ENCODE data around the gene FAM13A.
"Not testable (repeated sequence)": the region's sequence is repeated elsewhere in the genome, so short reads cannot be mapped to it uniquely, and the experiment has no call there.

FAM13A gene

DNA sequence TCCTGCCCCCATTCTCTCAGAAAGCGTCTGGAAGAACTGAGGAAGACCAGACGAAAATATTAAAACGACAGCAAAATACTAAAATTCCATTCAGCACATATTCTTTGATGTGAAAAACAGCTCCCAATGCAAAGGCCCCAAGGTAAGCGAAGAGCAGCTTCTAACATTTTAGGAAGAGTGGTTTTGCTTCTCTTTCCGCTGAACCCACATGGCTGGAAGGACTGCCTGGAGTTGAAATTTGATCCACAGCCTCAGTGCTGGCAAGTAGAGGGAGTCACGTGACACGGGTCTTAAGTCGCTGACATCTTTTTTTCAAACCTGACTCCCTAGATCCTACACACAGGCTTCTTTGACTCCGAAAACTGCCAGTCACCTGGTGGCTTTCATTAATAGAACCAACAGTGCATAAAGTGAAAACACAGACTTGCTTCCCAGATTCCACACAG lies at the start of gene FAM13A:
Gene FAM13A, minus strand, starts transcription at position 233 of the 446 bp plus-strand sequence. Its CDS starts 221 bp downstream, at position 12.
- DNase-seq (ENCODE audit: low read depth in 4 of 4, low spot score in 1 of 4) = no peak

DNA sequence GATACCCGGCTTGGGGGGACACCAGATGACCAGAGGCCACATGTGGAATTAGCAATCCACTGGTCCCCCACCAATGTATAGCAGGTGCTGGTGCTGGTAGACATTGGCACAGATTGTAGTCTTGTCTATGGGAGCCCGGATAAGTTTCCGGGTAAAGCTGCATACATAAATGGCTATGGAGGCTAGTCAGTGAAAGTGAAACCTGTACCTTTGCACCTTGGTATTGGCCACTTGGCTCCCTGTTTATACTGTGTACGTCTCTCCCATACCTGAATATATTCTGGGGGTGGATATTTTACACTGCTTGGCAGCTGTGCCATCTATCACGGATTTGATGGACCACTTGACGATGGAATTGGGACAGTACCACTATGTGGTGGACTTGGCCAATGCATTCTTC lies 48.7 kb upstream of the FAM13A start:
- DNase-seq (ENCODE audit: low read depth in 4 of 4, low spot score in 1 of 4) = no peak

DNA sequence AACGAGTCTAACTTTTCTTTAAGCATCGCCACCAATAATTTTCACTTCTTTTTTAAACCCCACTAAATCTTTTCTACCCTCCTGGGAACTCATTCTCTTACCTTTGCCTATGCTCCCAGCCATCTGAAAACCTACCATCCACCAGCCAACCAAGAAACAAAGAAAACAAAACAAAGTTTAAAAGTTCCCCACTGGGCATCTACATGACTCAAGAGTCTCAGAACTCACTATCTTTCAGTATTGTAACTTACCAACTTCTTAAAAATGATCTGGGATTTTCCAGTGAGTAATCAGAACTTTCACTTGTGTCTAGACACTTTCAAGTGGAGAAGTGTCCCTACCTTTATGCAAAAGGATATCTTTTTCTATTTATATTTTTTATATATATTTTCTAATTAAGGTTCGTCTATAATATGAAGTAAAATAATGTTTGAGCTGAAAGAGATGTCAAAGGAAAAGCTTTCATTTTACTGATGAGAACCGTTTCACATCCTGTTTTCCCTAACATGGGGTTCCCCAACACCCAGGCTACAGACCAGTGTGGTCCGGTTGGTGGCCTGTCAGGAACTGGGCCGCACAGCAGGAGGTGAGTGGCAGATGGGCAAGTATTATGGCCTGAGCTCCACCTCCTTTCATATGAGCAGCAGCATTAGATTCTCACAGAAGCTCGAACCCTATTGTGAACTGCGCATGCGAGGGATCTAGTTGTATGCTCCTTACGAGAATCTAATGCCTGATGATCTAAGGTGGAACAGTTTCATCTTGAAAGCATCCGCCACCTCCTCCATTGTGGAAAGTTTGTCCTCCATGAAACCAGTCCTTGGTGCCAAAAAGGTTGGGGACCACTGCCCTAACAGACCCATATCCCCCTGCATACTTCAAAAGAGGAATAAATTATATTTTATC lies 44.5 kb upstream of the FAM13A start:
- DNase-seq (ENCODE audit: low read depth in 4 of 4, low spot score in 1 of 4) = no peak

DNA sequence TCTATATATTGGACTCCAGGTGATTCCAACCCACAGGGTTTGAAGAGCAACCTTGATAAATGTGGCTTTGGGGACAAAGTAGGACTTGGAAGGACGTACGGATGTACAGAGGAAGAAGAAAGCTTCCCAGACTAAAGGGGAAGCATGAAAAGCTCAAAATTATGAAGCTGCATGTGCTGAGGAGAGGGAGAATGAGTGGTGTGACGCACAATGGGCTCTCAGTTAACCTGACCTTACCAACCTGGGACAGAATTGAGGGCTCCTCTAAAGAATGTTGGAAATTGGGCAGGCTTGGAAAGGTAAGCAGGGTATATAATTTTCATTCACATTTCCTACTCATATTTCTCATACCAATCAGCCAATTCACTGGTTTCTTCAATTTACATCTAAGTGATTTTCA lies 43.9 kb upstream of the FAM13A start:
- DNase-seq (ENCODE audit: low read depth in 4 of 4, low spot score in 1 of 4) = no peak

DNA sequence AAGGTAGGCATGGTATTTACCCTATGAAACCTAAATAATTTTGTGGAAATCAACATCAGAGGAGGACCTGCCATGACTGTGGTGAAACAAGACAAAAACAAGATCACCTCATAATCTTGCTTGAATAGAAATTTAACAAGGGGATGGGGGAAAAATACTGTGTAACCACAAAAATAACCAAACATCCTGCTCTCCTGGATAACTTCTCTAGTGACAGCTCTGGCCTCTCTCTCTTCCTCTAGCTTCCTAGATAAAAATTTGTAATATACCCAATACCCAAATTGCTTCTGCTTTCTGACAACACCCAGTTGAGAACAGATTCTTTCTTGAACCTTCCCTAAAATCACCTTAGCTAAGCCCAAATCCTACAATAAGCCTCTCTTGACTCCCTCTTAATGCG lies 42.5 kb upstream of the FAM13A start:
- no peak for DNase-seq (ENCODE audit: low read depth in 4 of 4, low spot score in 1 of 4)

DNA sequence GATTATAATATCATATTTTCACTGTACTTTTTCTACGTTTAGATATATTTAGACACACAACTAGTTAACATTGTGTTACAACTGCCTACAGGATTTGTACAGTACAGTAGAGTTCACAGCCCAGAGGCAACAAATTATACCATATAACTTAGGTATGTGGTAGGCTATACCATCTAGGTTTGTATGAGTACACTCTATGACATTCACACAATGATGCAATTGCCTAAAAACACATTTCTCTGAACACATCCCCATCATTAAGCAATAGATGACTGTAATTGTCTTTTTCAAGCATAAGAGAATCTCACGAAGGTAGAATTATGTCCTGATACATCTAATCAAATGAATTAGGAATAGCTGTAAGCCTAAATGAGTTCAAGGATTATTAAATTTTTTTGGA lies 42.0 kb upstream of the FAM13A start:
- no peak for DNase-seq (ENCODE audit: low read depth in 4 of 4, low spot score in 1 of 4)

DNA sequence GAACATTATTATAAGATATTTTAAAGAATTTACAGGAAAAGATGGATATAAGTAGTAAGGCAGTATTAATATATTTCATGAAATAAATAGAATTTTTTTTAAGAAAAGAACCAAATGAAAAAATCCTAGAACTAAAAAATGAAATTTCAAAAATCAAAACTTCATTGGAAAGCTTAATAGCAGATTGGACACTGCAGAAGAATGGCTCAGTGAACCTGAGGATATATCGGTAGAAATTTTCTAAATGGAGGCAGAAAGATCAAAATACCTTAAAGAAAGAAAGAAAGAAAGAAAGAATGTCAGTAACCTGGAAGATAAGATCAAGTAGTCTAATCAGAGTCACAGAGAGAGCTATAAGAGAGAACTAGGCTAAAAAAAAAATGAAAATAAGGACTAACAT lies 21.3 kb upstream of the FAM13A start:
- no peak for DNase-seq (ENCODE audit: low read depth in 4 of 4, low spot score in 1 of 4)

DNA sequence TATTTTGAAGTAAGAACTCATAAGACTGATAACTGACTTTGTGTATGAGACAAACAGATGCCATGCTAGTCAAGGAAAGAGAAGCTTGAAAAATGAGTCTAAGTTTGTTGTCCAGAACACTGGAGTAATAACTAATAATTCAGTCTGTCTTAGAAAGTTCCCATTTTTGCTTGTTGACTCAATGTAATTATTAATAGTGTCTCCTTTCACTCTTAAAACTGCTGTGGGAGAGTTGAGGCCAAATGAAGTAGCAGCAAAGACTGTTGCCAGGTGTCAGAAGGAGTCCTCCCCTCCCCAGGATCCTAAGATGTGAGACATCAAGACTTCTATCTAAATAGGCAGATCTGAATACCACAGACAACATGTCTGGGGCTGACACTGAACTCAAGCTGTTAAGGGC lies 20.8 kb upstream of the FAM13A start:
- no peak for DNase-seq (ENCODE audit: low read depth in 4 of 4, low spot score in 1 of 4)

DNA sequence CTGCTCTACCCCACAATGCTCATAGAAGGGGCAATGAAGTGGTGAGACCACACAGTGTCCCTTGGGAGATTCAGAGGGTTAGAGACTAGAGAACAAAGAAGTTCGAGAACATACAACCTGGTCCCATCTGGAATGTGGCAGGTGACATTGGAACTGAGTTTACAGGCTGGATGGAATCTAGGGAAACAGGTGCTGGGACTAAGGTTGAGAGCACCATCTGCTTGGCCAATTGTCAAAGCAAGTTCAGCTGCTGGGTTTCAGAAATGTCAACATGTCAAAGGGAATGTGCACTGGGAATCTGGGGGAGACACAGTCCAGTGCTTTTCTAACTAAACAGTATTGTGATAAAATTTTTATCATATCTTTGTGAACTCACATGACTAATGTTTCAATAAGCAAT lies 15.9 kb upstream of the FAM13A start:
- no peak for DNase-seq (ENCODE audit: low read depth in 4 of 4, low spot score in 1 of 4)

DNA sequence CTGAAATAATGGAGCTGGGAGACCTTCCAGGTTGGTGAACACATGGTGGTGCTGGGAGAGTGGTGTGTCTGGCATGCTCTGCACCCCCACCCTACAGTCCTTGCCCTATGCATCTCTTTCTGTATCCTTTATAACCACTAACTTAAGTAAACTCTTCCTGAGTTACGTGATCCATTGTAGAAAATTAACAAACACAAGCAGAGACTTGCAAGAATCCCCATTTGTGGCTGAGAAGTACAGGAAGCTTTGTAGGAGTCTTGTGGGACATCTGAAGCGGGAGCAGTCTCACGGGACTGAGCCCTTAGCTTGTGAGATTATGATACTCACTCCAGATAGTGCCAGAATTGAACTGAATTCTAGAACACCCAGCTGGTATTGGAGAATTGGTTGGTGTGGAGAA lies 14.3 kb upstream of the FAM13A start:
- DNase-seq (ENCODE audit: low read depth in 4 of 4, low spot score in 1 of 4) = no peak

DNA sequence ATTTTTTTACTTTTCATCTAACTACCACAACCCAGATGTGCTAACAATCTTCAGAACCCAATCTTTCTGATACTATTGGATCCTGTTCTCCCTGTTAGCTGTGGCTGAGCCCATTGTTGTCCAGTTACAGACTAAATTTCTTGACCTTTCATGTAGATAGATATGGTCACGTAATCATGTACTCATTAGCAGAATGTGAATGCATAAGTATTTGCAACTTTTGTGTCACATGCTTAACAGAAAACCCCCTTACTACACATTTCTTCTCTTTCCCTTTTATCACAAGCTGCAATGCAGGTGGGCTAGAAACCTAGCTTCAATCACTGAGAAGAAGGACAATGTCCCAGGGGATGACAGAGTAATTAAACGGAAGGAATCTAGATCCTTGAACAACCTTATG lies 13.1 kb upstream of the FAM13A start:
- DNase-seq (ENCODE audit: low read depth in 4 of 4, low spot score in 1 of 4) = no peak

DNA sequence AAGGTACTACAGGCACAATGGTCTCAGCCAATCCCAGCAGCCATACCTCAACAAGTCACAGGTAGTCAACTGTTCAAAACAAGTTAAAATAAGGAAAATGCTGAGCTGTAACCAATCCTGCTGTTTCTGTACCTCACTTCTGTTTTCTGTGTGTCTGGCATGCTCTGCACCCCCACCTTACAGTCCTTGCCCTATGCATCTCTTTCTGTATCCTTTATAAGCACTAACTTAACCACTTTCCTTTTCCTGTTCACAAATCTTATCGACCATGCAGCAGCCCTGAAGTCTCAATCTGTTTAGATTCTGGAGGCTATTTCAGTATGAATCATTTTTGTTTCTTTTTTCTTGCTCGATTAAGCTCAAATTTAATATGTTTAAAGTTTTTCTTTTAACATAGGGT lies 12.5 kb upstream of the FAM13A start:
- DNase-seq (ENCODE audit: low read depth in 4 of 4, low spot score in 1 of 4) = no peak

DNA sequence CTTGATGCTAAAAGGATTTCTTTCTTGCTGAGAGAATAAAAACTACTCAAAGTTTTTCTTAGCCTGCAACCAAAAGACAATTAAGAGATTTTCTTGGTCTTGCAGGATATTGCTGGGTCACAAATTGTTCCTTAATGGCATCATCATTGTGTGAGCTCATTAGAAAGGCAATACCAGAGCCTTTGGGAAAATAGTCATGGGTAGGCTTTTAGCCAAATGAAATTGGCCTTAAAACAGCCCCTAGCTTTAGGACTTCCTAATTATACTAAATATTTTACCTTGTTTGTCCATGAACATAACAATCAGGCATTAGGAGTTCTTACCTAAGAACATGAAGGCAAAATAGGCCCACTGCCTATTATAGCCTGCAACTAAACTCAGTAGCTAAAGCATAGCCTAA lies 10.4 kb upstream of the FAM13A start:
- no peak for DNase-seq (ENCODE audit: low read depth in 4 of 4, low spot score in 1 of 4)

DNA sequence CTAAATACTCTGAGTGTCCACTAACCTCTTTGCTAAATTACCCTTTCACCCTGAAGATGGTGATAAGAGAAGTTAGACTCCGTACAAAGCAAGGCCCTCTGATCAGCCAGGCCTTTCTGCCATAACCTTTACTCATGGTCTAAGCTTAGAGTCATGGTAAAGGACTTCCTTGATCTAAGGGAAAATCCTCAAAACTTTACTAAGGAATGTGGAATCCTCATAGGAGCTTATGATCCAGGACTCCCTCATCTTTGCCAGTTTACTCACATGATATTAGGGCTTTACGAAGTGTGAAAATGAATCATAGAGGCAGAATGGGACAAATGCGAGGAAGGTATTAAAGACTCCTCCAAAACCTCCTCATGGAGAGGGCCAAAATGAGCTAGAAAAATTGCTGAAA lies 7.9 kb upstream of the FAM13A start:
- no peak for DNase-seq (ENCODE audit: low read depth in 4 of 4, low spot score in 1 of 4)

DNA sequence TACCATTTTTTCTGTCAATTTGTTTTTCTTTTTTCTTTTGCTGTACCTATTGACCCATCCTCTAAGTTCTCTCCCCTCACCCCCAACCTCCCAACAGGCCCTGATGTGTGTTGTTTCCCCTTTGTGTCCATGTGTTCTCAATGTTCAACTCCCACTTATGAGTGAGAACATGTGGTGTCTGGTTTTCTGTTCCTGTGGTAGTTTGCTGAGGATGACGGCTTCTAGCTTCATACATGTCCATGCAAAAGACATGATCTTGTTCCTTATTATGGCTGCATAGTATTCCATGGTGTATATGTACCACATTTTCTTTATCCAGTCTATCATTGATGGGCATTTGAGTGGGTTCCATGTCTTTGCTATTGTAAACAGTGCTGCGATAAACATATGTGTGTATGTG lies 859 bp upstream of the FAM13A start:
- DNase-seq (ENCODE audit: low read depth in 4 of 4, low spot score in 1 of 4) = not testable (repeated sequence)

DNA sequence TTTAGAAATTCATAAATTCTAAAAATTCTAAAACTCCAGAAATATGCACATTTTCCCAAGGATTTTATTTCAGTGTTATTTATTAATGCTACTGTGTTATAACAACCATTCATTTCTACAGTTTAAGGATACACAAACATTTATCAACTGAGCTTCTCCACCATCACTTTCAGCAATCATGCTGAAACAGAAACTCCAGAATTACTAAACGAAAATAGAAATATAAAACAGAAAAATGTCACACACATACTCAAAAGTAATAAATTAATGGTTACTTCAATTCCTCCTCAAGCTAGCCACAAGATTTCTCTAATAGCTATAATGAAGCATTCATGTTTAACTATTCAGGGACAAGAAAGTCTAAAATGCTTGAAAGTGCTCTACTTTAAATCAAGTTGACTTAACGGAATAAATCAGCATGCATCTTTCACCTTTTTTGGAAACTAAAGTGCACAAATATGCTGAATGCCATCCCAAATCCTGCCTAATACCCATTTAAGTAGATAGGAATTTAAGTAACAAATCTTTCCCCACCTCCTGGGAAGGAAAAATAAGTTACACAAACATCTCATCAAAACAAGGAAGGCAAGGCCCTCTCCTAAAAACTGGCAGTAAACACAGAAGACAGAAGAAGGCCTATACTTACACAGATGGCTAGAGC lies 563 bp downstream of the FAM13A start:
- DNase-seq (ENCODE audit: low read depth in 4 of 4, low spot score in 1 of 4) = no peak

DNA sequence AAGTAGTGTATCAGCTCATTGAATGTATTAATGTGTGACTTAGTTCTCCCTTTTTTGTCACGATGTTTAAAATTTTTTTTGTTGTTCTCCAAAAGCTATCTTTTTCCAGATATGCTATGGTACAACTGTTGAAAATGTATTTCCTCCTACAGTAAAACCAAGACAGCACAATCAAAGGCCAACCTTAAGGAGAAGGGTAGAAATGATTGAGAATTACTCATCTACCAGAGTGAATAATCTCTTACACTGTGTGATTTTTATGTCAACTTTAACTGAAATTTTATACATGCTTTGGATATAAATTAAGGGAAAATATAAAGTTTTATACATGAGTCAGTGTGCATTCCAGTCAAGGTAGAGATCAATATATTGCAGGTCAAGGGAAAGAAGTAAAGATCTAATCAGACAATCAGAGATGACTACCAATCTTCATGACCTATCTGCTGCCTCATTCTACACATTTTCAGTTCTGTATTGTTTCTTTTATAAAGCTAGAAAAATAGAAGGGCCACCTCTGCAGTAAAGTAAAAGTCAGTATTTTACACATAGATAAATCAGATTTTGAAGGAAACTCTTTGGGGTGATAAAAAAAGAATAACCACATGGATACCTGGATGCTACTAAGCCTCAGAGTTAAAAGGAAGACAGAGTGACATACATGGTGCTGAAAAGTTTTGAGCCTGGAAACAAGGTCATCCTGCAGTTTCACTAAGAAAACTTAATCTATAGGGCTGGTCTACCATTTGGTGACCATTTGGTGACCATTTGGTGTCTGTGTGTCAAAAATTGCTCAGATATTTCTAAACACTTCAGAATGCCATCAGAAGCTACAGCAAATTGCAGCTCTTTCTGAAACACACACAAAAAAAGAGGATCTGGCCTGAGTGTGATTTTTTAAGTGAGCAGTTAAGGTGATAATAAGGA lies 1.6 kb downstream of the FAM13A start:
- no peak for DNase-seq (ENCODE audit: low read depth in 4 of 4, low spot score in 1 of 4)

DNA sequence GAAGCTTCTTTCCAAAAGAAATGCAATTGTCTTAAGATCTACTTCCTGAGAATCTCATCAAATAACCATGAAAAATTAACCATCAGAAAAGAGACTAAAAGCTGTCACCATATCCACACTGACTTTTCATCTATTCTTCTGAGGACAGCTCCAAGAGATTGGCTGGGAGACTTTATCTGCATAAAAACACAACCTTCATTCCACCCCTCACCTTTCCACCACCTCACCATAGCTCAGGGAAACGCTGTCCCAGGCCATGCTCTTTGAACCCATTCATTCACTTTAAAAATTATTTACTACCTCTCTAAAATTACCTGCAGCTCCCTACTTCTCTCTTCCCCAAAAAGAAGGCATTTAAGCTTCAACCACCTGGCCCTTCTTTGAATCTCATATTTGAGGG lies 2.4 kb downstream of the FAM13A start:
- DNase-seq (ENCODE audit: low read depth in 4 of 4, low spot score in 1 of 4) = no peak

DNA sequence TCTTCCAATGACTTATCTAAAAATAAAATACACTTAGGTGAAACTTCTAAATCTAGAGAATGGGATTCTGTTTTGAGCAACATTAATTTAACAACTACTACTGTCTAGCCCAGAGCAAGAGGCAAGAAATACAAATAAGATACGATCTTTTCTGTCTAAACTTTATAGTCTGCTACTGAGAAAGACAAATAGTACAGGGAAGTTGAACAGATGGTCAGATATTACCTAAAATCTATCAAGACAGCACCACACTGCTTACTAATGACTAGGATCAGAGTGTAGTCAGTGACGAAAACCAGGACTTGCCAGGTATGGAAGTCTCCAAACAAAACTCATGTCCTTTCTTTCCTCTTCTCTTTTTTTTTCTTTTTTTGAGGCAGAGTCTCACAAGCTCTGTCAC lies 7.1 kb downstream of the FAM13A start:
- no peak for DNase-seq (ENCODE audit: low read depth in 4 of 4, low spot score in 1 of 4)

DNA sequence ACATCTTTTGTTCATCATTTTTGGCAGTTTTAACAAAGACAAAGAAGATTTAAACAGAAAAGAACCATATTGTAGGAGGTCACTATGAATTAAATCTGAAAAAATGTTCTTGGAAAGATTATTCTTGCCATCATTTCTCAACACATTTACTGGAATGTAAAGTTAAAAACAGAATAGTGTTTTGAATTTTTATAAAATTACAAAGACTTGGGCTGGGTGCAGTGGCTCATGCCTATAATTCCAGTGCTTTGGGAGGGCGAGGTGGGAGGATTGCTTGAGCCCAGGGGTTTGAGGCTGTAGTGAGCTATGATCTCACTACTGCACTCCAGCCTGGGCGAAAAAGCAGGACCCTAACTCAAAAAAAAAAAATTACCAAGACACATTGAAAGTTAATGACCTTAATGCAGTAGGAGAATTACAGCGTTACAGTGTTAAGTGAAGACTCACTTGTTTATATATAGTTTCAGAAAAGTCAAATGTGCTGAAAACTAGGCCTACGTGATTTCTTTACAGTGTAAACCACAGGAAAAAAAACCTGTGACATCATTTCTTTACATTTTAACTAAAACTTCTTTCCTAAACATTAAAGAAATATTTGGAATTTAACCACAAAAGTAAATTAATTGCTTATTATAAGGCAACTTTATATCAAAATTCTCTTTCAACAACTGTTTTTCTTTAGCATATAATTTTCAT lies 7.9 kb downstream of the FAM13A start:
- no peak for DNase-seq (ENCODE audit: low read depth in 4 of 4, low spot score in 1 of 4)
